HCT116 (cell line): ENCODE data around the gene PTX3.

Experiments used
- EZH2phosphoT487 ChIP-seq: fragments of 200-600 bp; IDR thresholded peaks from 2 replicates; pipeline ENCODE4 v1.6.1; 2018; ENCODE audit warnings: antibody characterized with exemption, borderline replicate concordance
- JUND ChIP-seq: IDR thresholded peaks from 2 replicates; pipeline ENCODE4 v1.6.1; 2012
- POLR2A ChIP-seq: IDR thresholded peaks from 2 replicates; pipeline ENCODE4 v1.7.0; 2011; ENCODE audit warnings: borderline replicate concordance; ENCODE audit not compliant: insufficient read depth, insufficient read length; ENCODE audit errors: extremely low read depth
- POLR2AphosphoS5 ChIP-seq: IDR thresholded peaks from 2 replicates; pipeline ENCODE4 v1.6.1; 2011; ENCODE audit warnings: mild to moderate bottlenecking, low read depth, low read length, moderate library complexity
- SRF ChIP-seq: IDR thresholded peaks from 2 replicates; pipeline ENCODE4 v1.6.1; 2012; ENCODE audit warnings: low read depth
- TF ChIP-seq, protein P1 (sequence below), 3 experiments: fragments of 200-600 bp in 1 of 3; sonication (generic) in 1 of 3; IDR thresholded peaks in 2 of 3; conservative IDR thresholded peaks in 1 of 3; 2 replicates each; pipeline ENCODE4 v1.5.1; 2012 to 2017; ENCODE audit warnings: low read depth in 2 of 3, low read length in 2 of 3, antibody characterized with exemption in 1 of 3, borderline replicate concordance in 1 of 3, control low read depth in 1 of 3, mild to moderate bottlenecking in 1 of 3, mixed read lengths in 1 of 3, mixed run types in 1 of 3, moderate library complexity in 1 of 3; ENCODE audit not compliant: insufficient read depth in 1 of 3

DNA sequence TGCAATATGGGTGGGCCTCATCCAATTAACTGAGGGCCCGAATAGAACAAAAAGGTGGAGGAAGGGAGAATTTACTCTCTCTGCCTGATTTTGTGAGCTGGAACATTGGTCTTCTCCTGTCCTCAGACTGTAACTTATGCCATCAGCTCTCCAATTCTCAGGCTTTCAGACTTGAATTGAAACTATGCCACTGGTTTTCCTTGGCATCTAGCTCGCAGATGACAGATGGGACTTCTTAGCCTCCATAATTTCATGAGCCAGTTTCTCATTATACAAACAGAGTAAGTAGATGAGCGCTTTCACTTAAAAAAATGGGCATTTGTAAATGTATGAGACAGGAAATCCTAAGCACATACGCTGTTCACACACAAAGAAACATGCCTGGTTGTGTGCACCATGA is 8.7 kb upstream of the PTX3 start:
- no peak for TF ChIP-seq POLR2A
- TF ChIP-seq, protein P1, sequence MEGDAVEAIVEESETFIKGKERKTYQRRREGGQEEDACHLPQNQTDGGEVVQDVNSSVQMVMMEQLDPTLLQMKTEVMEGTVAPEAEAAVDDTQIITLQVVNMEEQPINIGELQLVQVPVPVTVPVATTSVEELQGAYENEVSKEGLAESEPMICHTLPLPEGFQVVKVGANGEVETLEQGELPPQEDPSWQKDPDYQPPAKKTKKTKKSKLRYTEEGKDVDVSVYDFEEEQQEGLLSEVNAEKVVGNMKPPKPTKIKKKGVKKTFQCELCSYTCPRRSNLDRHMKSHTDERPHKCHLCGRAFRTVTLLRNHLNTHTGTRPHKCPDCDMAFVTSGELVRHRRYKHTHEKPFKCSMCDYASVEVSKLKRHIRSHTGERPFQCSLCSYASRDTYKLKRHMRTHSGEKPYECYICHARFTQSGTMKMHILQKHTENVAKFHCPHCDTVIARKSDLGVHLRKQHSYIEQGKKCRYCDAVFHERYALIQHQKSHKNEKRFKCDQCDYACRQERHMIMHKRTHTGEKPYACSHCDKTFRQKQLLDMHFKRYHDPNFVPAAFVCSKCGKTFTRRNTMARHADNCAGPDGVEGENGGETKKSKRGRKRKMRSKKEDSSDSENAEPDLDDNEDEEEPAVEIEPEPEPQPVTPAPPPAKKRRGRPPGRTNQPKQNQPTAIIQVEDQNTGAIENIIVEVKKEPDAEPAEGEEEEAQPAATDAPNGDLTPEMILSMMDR (IDR thresholded peaks at IDR 0.05 in 2 of 3, conservative IDR thresholded peaks at IDR 0.05 in 1 of 3; ENCODE audit: borderline replicate concordance in 1 of 3, insufficient read depth in 1 of 3, low read depth in 2 of 3, low read length in 2 of 3): no peak
- TF ChIP-seq JUND: no peak
- TF ChIP-seq SRF: no peak
- TF ChIP-seq EZH2phosphoT487: no peak
- TF ChIP-seq POLR2AphosphoS5: no peak
